ENCODE results near the gene DNAJB4. TPM values are rescaled to one million over a fixed set of nuclear protein-coding genes. Genes with fewer than 3 reads are reported as not detected.

DNAJB4 gene
- total and polyA plus RNA-seq, 2 of the 8 experiments (the other 6 are each of a cell fraction or from before 2014, with no cell fraction given) = 6.6 to 21.8 TPM

DNA sequence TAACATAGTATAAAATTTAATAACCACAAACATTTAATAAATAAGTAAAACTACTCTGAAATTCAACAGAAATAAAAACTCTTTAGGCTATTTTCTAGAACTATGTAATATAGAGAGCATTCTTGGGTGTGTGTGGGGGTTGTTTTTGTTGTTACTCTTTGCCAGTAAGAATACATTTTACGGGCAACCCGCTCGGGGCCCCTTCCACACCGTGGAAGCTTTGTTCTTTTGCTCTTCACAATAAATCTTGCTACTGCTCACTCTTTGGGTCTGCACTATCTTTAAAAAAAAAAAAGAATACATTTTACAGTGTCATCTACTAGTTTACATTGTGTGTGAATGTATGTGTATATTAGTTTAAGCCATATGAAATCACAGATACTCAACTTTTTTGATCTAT lies 25.1 kb downstream of the DNAJB4 start:
- POLR2A ChIA-PET (ENCODE audit: partially characterized antibody) = interaction anchor here (0.7 kb wide), 1 partner anchor 19 kb away, joined by 3 read pairs; no protein-coding TSS in a partner anchor
- 89% methylated on average over 4 of the region's 4 CpGs; no CpG with 5 or more reads in 1 of the 2 experiments for whole genome bisulfite sequencing, 2 experiments (ENCODE audit: extremely low coverage in 1 of 2, insufficient coverage in 1 of 2, insufficient read length in 1 of 2, insufficient replicate concordance in 2 of 2, low coverage in 1 of 2, low lambda C conversion rate in 2 of 2, missing lambda C conversion rate in 1 of 2)
- H3K9me3 ChIP-seq (ENCODE audit: insufficient read depth in 2 of 2, low read depth in 1 of 2, low read length in 1 of 2) = no peaks in the 10 kb centered on the region
- H4K8ac ChIP-seq (ENCODE audit: extremely low read depth, insufficient read depth, low read length) = no peak overlapping the region
- no peak for DNase-seq (ENCODE audit: low read depth in 1 of 2, low spot score in 2 of 2)
- H3K4me1 ChIP-seq (replicated peaks in 1 of 4; ENCODE audit: control insufficient read depth in 3 of 4, insufficient read depth in 4 of 4, low read length in 3 of 4) = no peaks in the 10 kb centered on the region
- H4K91ac ChIP-seq (replicated peaks; ENCODE audit: insufficient read length, low read length) = no peak overlapping the region
- TF ChIP-seq CREB1 (IDR thresholded peaks at IDR 0.05) (no peak), EZH2 (IDR thresholded peaks at IDR 0.05; ENCODE audit: low read depth, low read length, severe bottlenecking) (no peak), RXRA (IDR thresholded peaks at IDR 0.05; ENCODE audit: insufficient read depth, low read depth, low read length) (no peak)
- no peaks in the 10 kb centered on the region for H3K79me1 ChIP-seq (ENCODE audit: low read depth, low read length)
- H3K14ac ChIP-seq (ENCODE audit: insufficient read length) = no peak overlapping the region
- H2BK5ac ChIP-seq (ENCODE audit: low read depth, low read length) = no peak overlapping the region
- H3K27ac ChIP-seq (ENCODE audit: low read depth, low read length) = no peak overlapping the region
- H3K4ac ChIP-seq (replicated peaks; ENCODE audit: insufficient read length, low read depth, low read length) = no peak overlapping the region
- no peaks in the 10 kb centered on the region for H3K36me3 ChIP-seq (ENCODE audit: control insufficient read depth in 2 of 4, insufficient read depth in 4 of 4, low read length in 3 of 4)
- CTCF ChIA-PET (ENCODE audit: partially characterized antibody) = interaction anchor here (0.6 to 1.3 kb wide), 2 partner anchors 10 to 52 kb away, joined by 3 to 4 read pairs; no protein-coding TSS in a partner anchor
- H4K20me1 ChIP-seq (replicated peaks in 1 of 2; ENCODE audit: control insufficient read depth in 1 of 2, insufficient read depth in 2 of 2, low read length in 2 of 2) = no peaks in the 10 kb centered on the region
- no peak for FAIRE-seq
- H3K18ac ChIP-seq (ENCODE audit: extremely low read depth, low read length) = no peak overlapping the region
- no peak overlapping the region for H4K5ac ChIP-seq (ENCODE audit: insufficient read length, low read depth, low read length)
- no peaks in the 10 kb centered on the region for H3K79me2 ChIP-seq (ENCODE audit: control insufficient read depth in 1 of 2, insufficient read depth in 2 of 2, low read length in 2 of 2)
- no peak overlapping the region for H2BK20ac ChIP-seq (ENCODE audit: low read length)
- no peak overlapping the region for H3K23ac ChIP-seq (ENCODE audit: insufficient read length)
- H3K4me3 ChIP-seq (ENCODE audit: extremely low read depth in 1 of 4, insufficient read depth in 2 of 4, low read depth in 3 of 4, low read length in 4 of 4) = no peak overlapping the region
- no peak overlapping the region for H2BK15ac ChIP-seq (ENCODE audit: low read length)
- H2AK5ac ChIP-seq (ENCODE audit: low read depth, low read length) = no peak overlapping the region
- H3K4me2 ChIP-seq (ENCODE audit: insufficient read depth in 1 of 2, low read depth in 2 of 2, low read length in 2 of 2) = no peak overlapping the region
- H2AFZ ChIP-seq (ENCODE audit: low read length) = no peak overlapping the region
- H3K23me2 ChIP-seq (ENCODE audit: low read depth, low read length) = no peaks in the 10 kb centered on the region
- no peak overlapping the region for H2BK120ac ChIP-seq (replicated peaks; ENCODE audit: low read depth, low read length)
- H3K27me3 ChIP-seq (replicated peaks in 1 of 4; ENCODE audit: control insufficient read depth in 3 of 4, extremely low read depth in 1 of 4, insufficient read depth in 3 of 4, low read length in 3 of 4) = no peaks in the 10 kb centered on the region
- no peak overlapping the region for H2BK12ac ChIP-seq (ENCODE audit: low read depth, low read length)
- H3K9ac ChIP-seq (replicated peaks in 1 of 4; ENCODE audit: extremely low read depth in 1 of 4, low read depth in 3 of 4, low read length in 3 of 4) = no peak overlapping the region
- H3K56ac ChIP-seq (replicated peaks; ENCODE audit: insufficient read length, low read depth, low read length) = no peak overlapping the region
